ENCODE results near the gene PPT2. TPM values are rescaled to one million over a fixed set of nuclear protein-coding genes. Genes with fewer than 3 reads are reported as not detected.

PPT2 gene
- total and polyA plus RNA-seq, 2 of the 8 experiments (the other 6 are each of a cell fraction or from before 2014, with no cell fraction given): 24.1 to 39.5 TPM

- TF ChIP-seq KDM1A (IDR thresholded peaks at IDR 0.05; ENCODE audit: borderline replicate concordance, low read length) (no peak), SP2 (IDR thresholded peaks at IDR 0.05; ENCODE audit: low read length) (no peak), HDAC2 (IDR thresholded peaks at IDR 0.05; ENCODE audit: borderline replicate concordance in 1 of 2, low read depth in 2 of 2, low read length in 2 of 2) (no peak)
Measured at GRCh38 chr6:32139590-32139989, 14.4 kb upstream of the PPT2 start (continued).

Data from H1 (cell line).